NB4 (cell line): ENCODE measurements around the gene LCLAT1.

Experiments
- POLR2A ChIP-seq: IDR thresholded peaks from 2 replicates; pipeline ENCODE4 v1.6.1; 2011; ENCODE audit warnings: mild to moderate bottlenecking; ENCODE audit not compliant: insufficient read length; ENCODE audit errors: extremely low read depth
- TF ChIP-seq, protein P1 (sequence below): IDR thresholded peaks from one replicate; pipeline ENCODE4 v1.5.1; 2012; ENCODE audit warnings: low read depth, low read length
- TF ChIP-seq, protein P2 (sequence below): IDR thresholded peaks from 2 replicates; pipeline ENCODE4 v1.6.1; 2011; ENCODE audit warnings: low read depth, low read length

DNA sequence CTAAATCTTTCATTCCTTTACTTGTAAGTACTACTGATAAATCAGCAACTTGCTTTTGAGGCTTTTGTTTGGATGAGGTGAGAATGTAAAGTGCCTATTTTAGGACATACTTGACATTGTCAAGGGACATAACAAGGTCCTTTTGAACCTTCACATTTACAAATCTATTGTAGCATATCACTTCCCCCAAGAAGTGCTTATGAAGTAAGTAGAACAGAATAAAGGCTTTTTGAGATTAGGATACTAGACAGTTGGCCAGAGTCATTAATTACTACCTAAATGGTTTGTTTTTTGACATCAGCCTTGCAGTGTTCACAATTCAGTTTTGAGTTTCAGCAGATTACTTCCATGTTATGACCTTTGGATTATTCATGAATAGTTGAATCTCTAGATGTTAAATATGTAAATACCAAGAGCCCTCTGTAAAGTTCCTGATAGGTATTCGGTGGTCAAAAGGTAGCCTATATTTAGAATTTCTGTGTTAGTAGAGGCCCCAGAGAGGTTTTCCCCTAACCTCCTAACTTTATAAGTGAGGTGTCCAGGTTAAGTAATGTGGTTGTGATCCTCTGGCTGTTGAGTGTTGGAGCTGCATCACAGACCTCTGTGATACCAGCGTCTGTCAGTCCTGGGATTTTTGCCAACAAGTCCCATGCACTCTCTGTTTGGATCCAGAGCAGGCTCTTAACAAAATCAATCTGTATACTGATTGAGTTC is 67.2 kb downstream of the LCLAT1 start:
- TF ChIP-seq, protein P1, sequence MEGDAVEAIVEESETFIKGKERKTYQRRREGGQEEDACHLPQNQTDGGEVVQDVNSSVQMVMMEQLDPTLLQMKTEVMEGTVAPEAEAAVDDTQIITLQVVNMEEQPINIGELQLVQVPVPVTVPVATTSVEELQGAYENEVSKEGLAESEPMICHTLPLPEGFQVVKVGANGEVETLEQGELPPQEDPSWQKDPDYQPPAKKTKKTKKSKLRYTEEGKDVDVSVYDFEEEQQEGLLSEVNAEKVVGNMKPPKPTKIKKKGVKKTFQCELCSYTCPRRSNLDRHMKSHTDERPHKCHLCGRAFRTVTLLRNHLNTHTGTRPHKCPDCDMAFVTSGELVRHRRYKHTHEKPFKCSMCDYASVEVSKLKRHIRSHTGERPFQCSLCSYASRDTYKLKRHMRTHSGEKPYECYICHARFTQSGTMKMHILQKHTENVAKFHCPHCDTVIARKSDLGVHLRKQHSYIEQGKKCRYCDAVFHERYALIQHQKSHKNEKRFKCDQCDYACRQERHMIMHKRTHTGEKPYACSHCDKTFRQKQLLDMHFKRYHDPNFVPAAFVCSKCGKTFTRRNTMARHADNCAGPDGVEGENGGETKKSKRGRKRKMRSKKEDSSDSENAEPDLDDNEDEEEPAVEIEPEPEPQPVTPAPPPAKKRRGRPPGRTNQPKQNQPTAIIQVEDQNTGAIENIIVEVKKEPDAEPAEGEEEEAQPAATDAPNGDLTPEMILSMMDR, result no peak
- TF ChIP-seq, protein P2, sequence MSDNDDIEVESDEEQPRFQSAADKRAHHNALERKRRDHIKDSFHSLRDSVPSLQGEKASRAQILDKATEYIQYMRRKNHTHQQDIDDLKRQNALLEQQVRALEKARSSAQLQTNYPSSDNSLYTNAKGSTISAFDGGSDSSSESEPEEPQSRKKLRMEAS, result no peak
- no peak for TF ChIP-seq POLR2A
